ENCODE measurements around the gene KCNMA1. TPM values are rescaled to one million over a fixed set of nuclear protein-coding genes. Genes with fewer than 3 reads are reported as not detected.

The KCNMA1 gene
- total and polyA plus RNA-seq, 3 donors from 2014 or later = 13.6 to 36.1 (median 24.7) TPM

DNA sequence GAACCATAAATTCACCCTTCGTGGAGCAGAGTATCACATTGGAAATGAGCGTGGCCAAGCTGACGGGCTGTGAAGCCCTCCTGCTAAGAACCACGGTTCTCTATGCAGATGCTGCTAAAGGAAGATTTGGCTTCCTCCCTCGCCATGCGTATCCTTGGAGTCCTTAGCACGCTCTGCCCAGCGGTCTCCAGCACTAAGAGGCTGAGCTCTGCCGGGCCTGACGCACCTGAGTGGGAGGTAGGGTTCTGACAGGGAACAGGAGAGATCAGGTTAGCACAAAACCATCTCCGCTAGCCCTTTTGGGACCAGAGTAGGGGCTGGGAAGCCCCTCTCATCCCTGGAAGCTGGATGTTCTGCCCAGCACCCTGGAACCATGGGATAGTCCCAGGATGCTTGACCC lies 225.8 kb downstream of the KCNMA1 start:
- 92 to 95% methylated on average over 9 to 11 of the region's 11 CpGs for WGBS, 2 donors
- H3K9me3 ChIP-seq = no peaks in the 10 kb centered on the region
- no peaks in the 10 kb centered on the region for H3K36me3 ChIP-seq (ENCODE audit: low read depth, missing control alignments)
- H3K4me1 ChIP-seq = no peaks in the 10 kb centered on the region
- H3K27ac ChIP-seq = no peak overlapping the region
- H3K4me3 ChIP-seq = no peak overlapping the region
- H3K27me3 ChIP-seq = no peaks in the 10 kb centered on the region
- TF ChIP-seq, protein P1, sequence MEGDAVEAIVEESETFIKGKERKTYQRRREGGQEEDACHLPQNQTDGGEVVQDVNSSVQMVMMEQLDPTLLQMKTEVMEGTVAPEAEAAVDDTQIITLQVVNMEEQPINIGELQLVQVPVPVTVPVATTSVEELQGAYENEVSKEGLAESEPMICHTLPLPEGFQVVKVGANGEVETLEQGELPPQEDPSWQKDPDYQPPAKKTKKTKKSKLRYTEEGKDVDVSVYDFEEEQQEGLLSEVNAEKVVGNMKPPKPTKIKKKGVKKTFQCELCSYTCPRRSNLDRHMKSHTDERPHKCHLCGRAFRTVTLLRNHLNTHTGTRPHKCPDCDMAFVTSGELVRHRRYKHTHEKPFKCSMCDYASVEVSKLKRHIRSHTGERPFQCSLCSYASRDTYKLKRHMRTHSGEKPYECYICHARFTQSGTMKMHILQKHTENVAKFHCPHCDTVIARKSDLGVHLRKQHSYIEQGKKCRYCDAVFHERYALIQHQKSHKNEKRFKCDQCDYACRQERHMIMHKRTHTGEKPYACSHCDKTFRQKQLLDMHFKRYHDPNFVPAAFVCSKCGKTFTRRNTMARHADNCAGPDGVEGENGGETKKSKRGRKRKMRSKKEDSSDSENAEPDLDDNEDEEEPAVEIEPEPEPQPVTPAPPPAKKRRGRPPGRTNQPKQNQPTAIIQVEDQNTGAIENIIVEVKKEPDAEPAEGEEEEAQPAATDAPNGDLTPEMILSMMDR (IDR thresholded peaks at IDR 0.05) = no peak
- TF ChIP-seq POLR2A (IDR thresholded peaks at IDR 0.05) = no peak
- DNase-seq = no peak
- intact Hi-C loops (cut with DNase I; ENCODE audit: low total_unique reads) = no loop called here

DNA sequence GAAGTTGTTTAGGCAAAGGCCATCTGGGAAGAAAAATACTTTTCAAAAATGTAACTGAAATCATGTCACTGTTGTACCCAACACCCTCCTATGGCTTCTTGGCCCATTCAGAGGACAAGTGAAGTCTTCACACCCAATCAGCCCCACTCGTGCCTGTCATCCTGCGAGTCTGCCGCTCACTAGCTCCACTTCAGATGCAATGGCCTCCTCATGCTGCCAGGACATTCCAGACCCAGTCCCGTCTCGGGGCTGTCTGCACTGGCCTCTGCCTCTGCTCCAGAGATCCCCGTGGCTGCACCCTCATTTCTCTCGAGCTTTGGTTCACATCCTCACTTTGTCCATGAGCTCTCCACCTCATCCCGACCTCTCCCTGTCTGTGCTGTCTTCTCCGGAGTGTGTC lies 227.1 kb downstream of the KCNMA1 start:
- WGBS, 2 donors = 76 to 83% methylated on average over 9 of the region's 9 CpGs
- Histone ChIP-seq H3K9me3 (no peaks in the 10 kb centered on the region), H3K4me3 (no peak overlapping the region), H3K27ac (no peak overlapping the region), H3K4me1 (no peaks in the 10 kb centered on the region), H3K36me3 (ENCODE audit: low read depth, missing control alignments) (no peaks in the 10 kb centered on the region), H3K27me3 (no peaks in the 10 kb centered on the region)
- DNase-seq = no peak
- intact Hi-C loops (cut with DNase I; ENCODE audit: low total_unique reads) = no loop called here
- no peak for TF ChIP-seq POLR2A (IDR thresholded peaks at IDR 0.05)
- TF ChIP-seq, protein P1 (IDR thresholded peaks at IDR 0.05) = no peak

DNA sequence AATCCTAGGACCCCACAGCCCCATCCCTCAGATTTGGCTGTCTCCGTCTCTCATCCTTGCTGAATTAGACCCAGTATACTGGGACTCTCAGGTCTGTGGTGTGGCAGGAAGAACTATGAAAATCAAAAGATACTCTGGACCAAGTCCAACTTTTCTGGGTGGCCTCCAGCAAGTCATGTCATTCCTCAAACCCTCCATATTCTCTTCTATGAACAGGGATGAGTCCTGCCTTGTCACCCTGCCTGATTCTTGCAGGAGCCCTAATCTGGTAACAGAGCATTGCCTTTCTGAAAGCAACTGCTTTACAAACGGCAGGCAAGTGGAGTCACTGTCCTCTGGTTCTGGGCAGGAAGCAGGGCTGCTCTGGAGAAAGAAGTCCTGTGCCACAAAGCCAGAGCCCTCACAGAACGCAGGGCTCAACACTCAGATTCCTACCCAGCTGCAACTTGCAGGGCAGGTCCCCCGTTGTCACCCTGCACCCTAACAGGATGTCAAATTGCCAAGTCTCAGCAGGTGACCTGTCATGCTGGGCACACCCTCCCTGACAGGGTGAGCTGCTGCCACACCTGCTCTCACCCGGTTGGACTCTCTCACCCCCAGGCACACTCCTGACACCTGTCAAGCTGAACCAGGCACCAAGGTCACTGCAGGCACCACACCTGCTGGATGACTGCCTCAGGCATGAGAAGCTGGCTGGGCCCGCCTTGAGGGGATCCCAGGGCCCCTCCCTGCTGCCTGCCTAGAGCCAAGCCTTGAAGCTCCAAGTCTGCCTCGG lies 227.7 kb downstream of the KCNMA1 start:
- WGBS, 2 donors = 65 to 84% methylated on average over 5 to 7 of the region's 7 CpGs
- no peaks in the 10 kb centered on the region for H3K27me3 ChIP-seq
- no peak for DNase-seq
- intact Hi-C loops (cut with DNase I; ENCODE audit: low total_unique reads) = no loop called here
- H3K4me1 ChIP-seq = no peaks in the 10 kb centered on the region
- H3K36me3 ChIP-seq (ENCODE audit: low read depth, missing control alignments) = no peaks in the 10 kb centered on the region
- no peaks in the 10 kb centered on the region for H3K9me3 ChIP-seq
- TF ChIP-seq, protein P1 (IDR thresholded peaks at IDR 0.05) = no peak
- TF ChIP-seq POLR2A (IDR thresholded peaks at IDR 0.05) = no peak
- no peak overlapping the region for H3K27ac ChIP-seq
- no peak overlapping the region for H3K4me3 ChIP-seq

DNA sequence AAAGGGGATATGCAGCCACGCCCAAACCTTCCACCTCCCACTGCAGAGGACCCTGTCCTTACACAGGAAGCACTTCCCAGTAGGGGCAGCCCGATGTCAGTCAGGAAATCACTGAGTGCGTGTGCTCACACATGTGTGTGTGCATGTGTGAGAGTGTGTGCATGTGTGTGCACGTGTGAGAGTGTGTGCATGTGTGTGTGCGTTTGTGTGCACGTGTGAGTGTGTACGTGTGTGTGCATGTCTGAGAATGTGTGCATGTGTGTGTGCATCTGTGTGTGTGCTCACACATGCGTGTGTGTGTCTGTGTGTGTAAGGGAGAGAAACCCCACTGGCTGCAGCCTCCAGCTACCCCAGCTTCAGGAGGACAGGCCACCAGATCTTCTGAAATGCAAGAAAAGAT lies 229.3 kb downstream of the KCNMA1 start:
- no peaks in the 10 kb centered on the region for H3K36me3 ChIP-seq (ENCODE audit: low read depth, missing control alignments)
- no peaks in the 10 kb centered on the region for H3K9me3 ChIP-seq
- DNase-seq = no peak
- no peak for TF ChIP-seq POLR2A (IDR thresholded peaks at IDR 0.05)
- TF ChIP-seq, protein P1 (IDR thresholded peaks at IDR 0.05) = no peak
- 79 to 85% methylated on average over 8 of the region's 8 CpGs for WGBS, 2 donors
- no peak overlapping the region for H3K27ac ChIP-seq
- no peaks in the 10 kb centered on the region for H3K27me3 ChIP-seq
- H3K4me1 ChIP-seq = no peaks in the 10 kb centered on the region
- intact Hi-C loops (cut with DNase I; ENCODE audit: low total_unique reads) = no loop called here
- no peak overlapping the region for H3K4me3 ChIP-seq
